ENCODE measurements around the gene SEPSECS.

The SEPSECS gene

DNA sequence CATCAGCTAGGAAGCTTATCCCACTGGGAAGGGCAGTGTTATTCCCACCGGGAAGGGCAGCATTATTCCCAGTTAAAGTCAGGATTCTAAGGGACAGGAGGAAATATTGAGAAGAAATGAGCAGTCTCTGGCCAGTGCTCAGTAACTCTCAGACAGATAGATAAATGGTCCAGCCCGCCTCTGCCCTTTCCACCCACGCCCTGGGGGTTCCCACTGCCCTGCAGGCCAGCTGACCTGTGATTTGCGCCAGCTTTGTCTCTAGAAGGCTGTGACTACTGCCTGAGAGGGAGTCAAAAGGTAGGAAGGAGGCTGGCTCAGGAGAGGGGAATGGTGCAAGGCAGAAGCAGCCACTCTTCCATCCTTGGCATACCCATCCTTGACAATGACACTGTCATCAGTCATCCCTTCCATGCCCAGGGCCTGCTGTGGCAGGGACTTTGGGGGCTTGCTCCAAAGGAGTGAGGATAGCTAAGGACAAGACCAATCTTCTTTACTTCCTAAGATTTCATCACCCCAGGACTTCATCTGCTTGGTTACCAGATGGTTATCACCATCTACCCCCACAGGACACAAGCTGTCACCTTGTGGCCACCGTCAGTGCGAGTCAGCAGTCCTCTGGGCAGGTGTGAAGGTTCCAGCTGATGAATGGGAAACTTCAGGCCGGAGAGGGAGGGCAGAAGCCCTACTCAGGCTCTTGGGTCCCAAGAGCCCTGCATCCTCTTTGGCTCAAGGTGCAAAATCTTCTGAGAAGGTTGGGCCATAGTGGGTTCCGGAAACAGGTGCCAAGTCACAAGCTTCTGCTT lies 49.5 kb downstream of the SEPSECS start:
- no peak for DNase-seq (ENCODE audit: low read depth in 3 of 3, low spot score in 1 of 3)

DNA sequence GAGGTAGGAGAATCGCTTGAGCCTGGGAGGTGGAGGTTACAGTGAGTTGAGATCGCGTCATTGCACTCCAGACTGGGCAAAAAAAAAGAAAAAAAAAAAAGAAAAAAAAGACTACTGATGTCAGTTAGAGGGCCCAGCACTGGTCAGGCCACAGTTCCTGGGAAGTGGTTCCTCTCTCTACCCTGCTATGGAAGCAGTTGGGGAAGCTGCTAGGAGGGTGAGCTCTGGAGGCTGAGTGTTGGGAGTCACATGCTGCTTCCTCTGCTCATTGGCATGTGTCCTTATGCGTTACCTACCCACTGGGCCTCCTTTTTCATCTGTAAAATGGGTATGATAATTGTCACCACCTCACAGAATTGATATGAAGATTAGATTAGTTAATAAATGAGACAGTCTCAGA lies 50.7 kb downstream of the SEPSECS start:
- no peak for DNase-seq (ENCODE audit: low read depth in 3 of 3, low spot score in 1 of 3)

DNA sequence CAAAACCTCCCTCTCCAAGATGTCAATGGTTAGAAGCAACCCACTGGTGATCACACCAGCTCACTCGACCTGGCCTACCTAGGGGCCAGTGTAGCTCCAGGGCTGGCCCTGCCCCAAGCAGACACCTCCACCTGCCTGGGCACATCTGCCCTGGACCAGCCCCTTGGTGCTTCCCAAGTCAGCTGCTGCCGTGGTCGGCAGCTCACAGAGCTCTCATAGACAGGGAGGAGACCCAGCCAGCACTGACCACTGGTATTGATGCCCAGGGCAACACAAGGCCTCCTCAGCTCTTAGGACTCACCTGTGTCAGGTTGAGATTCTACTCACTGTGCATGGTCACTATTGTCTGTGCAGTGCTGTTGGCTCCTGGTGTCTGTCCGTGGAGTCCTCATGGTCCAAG lies 51.7 kb downstream of the SEPSECS start:
- no peak for DNase-seq (ENCODE audit: low read depth in 3 of 3, low spot score in 1 of 3)

DNA sequence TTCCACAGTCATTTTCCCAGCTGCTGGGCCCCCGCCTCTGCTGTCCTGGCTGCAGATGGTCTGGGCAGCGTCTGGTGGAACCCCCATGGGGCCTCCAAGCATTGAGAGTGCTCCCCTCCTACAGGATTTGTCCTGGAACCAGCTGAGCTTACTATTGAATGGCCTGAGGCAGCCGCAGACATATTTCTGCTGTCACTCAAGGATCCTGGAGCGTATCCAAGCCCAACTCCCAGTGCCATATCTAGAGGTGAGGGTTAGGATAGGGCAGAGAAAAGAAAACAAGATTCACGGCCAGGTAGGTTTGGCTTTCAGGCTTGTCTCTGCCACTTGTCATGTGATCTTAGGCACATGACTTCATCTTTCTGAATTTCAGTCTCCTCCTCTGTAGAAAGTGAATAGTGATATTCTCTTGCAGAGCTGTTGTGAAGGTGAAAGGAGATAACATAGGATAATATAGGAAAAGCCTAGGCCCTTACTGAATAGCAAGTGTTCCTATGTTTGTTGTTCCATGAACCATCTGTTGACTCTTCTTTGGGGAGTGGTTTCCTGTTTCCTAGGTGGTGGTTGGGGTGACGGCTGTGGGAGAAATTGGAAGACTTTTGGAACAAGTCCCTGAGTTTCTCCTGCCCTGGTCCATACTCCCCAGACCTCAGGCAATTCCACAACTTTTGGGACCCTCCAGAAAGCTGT lies 52.3 kb downstream of the SEPSECS start:
- DNase-seq (ENCODE audit: low read depth in 3 of 3, low spot score in 1 of 3) = no peak

DNA sequence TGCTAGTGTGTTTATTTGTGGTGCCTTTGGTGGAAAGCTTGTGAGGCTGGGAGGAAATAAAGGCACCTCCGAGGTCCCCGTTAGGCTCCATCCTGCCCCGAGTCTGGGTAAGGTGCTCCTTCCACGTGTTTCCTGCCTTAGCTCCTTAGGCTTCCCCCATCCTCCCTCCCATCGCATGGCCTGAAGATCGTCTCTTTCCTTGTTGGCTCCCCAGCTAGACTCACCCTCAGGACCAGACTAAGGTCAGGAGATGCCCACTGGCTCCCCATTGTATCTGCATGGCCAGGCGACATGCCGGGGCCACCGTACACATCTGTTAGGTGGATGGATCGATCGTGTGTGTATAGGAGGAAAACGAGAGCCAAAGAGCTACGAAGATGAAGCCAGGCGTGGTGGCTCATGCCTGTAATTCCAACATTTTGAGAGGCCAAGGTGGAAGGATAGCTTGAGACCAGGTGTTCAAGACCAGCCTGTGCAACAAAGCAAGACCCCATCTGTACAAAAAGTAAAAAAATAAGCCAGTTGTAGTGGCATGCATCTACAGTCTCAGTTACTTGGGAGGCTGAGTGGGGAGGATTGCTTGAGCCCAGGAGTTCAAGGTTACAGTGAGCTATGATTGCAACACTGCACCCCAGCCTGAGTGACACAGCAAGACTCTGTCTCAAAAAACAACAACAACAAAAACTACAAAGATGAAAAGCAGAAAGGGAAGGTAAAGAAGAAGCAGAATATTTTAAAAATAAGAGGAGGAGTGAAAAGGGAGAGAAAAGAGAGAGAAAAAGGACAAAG lies 53.7 kb downstream of the SEPSECS start:
- DNase-seq (ENCODE audit: low read depth in 3 of 3, low spot score in 1 of 3) = no peak

DNA sequence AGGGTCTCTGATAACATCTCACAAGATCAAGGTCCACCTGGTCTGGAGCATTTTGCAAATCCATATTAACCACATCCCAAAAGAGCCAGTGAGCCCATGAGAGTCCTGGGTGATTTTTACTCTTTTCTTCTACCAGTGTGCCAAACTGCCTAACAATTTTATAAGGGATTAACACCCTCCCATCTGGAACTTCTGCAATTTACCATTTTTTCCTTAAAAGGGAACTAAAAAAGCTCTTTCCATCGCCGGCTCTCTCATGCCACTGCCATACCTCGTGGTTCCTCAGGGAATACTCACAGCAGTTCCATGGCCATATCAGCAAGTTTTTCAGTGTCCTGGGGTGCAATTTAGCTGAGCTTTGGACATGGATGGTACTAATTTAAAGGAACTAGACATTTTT lies 55.7 kb downstream of the SEPSECS start:
- no peak for DNase-seq (ENCODE audit: low read depth in 3 of 3, low spot score in 1 of 3)

DNA sequence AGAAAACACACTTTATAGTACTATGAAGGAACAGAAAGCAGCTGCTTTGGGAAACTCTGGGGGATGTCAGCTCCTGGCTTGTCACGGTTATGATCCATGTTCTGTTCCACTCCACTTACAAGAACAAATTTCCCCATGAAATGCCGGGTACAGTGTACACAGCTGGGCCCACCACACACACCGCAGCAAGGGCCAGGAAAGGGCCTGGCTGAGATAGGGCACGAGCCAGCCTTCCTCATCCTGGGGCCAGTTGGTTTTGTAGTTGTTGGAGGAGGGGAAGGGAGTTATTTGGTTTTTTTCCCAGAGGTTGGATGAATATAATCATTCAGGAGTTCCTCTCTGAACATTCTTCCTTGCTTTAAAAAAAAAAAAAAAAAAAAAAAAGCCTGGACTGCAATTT lies 56.8 kb downstream of the SEPSECS start:
- no peak for DNase-seq (ENCODE audit: low read depth in 3 of 3, low spot score in 1 of 3)

DNA sequence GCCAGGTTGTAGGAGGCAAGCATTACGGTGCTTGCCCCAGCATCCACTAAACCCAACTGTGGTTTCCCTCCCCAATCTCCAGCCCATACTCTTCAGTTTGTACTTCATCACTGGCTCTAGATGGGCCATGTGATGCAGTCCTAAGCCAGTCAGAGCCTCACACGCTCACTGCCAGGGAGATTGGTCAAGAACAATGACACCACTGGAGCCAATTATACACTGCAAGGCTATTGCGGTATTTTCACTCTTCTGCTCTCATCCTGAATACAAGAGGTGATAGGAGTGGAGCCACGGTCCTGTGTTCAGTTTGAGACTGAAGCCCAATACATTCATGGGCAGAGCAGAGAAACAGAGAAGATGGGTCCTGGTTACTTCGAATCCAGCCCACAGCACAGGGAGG lies 58.4 kb downstream of the SEPSECS start:
- no peak for DNase-seq (ENCODE audit: low read depth in 3 of 3, low spot score in 1 of 3)

DNA sequence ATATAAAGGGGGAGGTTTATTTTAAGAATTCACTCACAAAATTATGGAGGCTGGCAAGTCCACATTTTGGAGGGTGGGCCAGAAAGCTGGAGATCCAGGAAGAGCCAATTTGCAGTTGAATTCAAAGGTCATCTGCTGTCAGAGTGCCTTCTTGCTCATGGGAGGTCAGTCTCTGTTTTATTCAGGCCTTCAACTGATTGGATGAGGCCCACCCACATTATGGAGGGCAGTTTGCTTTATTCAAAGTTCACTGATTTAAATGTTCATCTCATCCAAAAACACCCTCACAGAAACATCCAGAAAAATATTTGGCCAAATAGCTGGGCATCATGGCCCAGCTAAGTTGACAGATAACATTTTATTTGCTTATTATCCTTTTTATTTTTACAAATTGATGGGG lies 59.5 kb downstream of the SEPSECS start:
- DNase-seq (ENCODE audit: low read depth in 3 of 3, low spot score in 1 of 3) = no peak

DNA sequence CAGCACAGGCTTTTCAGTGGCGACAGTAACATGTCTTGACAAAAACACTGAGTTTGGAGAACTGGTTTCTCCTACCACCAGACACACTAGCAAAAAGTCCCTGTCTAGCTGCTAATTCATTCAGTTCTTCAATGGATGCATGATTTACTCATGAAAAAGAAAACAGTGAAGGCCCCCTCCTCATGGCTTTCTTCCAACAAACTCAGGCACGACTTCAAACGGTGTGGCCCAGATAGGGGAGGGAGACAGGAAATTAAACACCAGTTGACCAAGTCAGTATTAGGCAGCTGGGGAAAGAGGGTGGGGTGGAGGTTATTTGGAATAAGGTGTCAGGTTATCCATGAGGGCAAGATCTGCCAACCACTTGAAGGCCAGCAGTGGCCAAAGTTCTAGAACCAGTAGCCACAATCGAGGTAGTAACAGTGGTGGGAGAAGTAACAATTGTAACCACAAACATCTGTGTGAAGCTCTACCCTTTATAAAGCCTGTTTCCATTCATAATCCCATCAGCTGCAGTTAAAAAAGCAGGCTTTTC lies 60.2 kb downstream of the SEPSECS start:
- DNase-seq (ENCODE audit: low read depth in 3 of 3, low spot score in 1 of 3) = no peak

DNA sequence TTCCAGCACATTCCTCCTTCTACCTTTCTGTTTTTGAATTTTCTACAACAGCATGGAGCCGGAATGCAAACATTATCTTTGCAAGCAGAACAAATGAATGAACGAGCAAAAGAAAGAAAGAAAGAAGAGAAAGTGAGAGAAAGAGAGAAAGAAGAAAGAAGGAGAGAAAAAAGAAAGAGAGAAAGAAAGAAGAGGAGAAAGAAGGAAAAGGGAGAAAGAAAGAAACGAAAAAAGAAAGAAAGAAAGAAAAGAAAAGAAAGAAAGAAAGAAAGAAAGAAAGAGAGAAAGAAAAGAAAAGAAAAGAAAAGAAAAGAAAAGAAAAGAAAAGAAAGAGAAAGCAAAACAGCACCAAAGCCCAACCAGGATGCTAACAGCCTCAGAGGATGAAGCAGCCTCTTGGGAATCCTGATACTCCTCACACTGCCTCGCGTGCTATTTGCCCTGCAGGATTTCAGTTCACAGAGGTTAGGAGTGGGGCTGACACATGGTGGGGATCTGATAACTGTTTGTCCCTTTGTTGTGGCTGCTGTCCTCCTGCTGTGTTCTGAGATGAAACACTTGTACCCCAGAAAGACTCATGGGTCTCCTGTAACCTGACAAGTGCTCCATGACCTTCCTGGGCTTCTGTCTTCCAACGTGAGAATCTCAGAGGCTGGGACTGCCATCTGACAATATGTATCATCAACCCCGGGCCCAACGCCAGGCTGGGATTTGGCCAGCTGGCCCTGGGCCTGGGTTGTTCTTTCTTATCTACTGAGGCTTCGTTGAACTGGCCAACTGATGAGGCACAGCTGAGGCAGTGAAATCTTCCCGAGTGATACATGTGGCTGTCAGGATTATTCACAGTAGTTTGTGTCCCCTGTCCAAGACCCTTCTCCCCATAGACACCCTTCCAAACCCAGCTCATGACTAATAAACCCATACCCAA lies 61.0 kb downstream of the SEPSECS start:
- DNase-seq (ENCODE audit: low read depth in 3 of 3, low spot score in 1 of 3) = no peak

DNA sequence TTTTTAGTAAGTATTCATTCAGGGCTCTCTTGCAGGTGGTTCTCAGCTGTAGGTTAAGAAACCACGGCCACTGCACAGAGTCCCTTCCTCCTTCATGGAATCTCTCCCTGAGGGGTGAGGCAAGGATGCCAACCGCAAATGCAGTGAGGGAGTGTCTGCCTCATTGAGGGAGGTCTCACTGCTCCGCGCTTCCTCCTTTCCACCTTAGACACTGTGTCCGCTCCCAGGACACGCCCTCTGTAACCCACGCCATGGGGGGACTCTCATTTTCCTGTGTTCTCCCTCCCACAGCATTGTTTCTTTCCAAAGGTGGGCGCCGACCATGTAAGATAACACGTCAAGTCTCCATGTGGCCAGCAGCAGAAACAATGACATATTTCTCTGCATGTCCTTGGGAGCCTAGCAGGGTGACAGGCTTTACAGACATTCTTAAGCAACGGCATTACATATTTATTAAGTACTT lies 63.2 kb downstream of the SEPSECS start:
- no peak for DNase-seq (ENCODE audit: low read depth in 3 of 3, low spot score in 1 of 3)

DNA sequence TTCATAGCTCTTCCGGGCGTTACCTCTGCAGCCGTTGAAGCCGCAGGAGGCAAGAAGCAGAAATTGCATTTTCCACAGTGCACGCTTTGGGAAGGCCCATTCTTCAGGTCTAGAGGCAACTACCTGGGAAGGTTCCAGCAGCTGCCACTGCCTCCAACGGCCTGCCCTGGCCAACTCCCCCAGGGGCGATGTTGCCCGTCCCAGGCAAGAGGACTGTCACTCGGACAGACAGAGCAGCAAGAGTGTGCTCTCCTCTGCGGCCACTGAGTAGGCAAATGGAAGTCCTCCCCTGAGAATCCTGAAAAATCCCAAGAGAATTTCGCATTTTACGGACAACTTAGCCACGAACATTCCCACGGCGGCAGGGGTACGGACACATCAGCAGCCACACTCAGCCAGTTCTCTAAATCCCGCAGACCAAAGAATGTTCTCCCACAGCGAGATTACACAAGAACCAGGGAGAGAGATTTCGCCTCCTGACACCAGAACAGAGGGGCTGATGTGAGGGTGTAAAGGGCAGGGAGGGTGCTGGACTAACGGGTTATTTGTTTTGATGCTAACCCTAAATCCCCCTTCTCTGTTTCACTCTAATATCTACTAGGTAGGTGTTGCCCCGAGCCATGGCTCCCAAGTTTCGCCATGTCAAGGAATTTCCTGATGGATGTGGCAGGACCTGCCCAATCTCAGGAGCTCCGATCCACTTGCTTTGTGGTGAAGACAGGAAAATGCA lies 63.8 kb downstream of the SEPSECS start:
- DNase-seq (ENCODE audit: low read depth in 3 of 3, low spot score in 1 of 3) = no peak

DNA sequence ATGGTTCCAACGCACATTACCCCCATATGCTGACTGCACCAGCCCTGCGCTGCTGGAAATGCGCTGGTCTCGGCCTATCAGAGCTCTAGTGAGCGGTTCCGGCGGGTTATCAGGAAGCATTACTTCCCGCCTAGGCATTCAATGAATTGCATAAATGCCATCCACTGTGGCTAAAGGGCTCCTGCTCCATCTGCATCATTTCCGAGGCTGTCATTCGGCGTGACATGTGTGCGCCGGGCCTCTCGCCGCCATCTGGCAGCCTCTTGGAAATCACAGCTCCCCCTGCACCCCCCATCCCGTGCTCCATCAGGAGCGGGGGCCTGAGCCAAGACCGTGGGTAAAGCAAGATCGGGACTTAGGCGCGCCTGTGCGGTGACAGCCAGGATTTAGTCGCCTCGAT lies 64.4 kb downstream of the SEPSECS start:
- no peak for DNase-seq (ENCODE audit: low read depth in 3 of 3, low spot score in 1 of 3)

DNA sequence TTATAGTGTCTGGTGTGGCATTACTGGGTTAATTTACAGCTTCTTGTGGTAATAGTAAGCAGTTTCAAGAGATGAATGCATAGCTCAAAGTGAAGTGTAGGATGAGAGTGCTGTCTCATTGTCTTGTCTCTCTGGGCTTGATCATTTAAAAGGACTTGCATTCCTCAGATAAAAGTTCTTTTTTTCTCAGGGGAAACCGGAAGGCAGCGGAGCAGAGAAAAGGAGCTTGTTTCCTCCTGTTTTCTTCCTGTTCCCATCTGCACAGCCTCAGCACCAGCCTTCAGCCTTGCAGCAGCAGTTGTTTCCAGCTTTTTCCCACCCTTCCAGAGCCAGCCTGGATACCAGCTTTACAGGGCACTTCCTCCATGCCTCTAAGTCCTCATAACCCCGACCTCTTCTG lies 68.1 kb downstream of the SEPSECS start:
- no peak for DNase-seq (ENCODE audit: low read depth in 3 of 3, low spot score in 1 of 3)

DNA sequence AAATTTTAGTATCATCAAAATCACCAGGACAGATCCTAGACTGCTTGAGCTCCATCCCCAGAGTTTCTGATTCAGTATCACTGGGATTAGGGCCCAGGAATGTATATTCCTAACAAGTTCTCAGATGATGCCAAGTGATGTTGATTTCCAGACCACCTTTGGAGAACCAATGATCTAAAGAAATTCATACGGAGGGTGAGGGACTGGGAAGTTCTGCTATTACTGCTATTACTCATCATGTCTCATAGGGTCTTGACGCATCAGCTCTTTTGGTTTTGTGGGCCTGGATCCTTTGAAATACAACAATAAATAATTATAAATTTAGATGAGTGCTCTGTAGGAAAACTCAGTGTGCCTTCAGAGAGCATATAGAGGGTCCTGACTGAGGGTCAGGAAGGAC lies 69.7 kb downstream of the SEPSECS start:
- DNase-seq (ENCODE audit: low read depth in 3 of 3, low spot score in 1 of 3) = no peak

DNA sequence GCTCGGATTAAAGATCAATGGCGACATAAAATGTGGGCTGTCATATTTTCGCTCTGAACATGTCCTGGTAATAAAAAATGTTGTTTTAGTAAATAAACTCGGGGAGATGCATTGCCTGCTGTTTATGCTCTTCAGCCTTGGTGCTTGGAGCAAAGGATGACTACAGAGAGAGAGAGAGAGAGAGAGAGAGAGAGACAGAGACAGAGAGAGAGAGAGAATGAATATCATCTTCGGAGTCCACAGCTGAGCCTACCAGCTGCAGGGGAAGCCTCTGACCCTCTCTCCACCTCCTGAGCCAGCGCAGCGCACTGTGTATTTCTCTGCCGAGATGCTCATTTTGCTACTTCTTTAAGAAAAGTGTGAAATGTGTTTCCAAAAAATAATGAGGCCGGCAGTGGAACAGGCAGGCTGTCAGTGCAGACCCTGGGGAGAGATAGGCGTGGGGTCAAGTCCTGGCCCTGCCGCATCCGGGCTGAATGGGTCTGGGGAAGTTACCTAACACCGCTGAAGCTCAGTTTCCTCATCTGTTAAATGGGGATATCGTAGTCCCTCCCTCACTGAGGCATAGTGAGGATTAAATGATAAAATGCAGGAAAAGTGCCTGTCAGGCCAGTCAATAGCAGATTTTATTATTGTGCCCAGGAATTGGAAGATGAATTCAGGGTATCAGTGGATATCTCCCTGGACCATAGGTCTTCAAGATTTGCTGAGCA lies 71.0 kb downstream of the SEPSECS start:
- no peak for DNase-seq (ENCODE audit: low read depth in 3 of 3, low spot score in 1 of 3)

DNA sequence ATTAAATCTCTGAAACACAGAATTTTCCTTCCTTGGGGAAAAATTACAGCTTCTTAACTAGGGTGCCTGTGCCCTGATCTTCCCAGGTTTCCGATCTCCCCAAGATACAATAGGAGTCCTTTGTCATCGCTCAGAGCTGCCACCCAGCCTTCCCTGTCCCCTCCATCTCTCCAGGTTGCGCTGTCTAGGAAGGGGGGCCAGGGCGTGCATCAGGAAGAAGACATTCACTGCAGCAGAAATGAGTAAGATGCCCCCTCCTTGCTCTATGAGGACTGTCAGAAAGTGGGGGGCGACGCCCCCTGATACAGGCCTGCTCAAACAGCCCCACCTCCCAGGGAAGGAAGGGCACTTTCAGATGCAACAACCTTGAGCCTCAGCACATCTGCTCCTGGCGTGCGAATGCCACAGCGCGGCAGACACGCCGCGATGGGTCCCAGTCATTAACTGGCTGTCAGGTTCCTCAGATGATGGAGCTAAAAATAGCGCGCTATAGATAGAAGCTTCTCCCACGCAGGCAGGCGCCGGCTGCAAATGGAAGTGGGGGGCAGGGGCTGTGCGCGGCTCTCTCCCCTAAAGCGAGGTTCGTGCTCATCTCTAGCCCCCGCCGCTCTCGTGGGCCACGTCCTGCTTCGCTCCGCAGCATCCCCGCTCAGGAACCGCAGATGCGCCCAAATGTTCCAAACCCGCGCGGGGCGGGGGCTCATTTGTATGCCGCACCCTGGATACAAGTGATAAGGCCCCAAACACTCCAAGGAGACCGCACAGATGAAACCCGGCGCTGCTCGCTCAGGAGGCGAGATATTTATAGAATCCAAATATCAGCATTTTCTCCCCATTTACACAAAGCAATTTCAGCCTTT lies 71.9 kb downstream of the SEPSECS start:
- DNase-seq (ENCODE audit: low read depth in 3 of 3, low spot score in 1 of 3) = no peak
